ENCODE measurements around the gene ADORA2A. TPM values are rescaled to one million over a fixed set of nuclear protein-coding genes. Genes with fewer than 3 reads are reported as not detected.

The ADORA2A gene
- total and polyA plus RNA-seq, 2 of the 8 experiments (the other 6 are each of a cell fraction or from before 2014, with no cell fraction given), result 7.1 to 20.3 TPM

DNA sequence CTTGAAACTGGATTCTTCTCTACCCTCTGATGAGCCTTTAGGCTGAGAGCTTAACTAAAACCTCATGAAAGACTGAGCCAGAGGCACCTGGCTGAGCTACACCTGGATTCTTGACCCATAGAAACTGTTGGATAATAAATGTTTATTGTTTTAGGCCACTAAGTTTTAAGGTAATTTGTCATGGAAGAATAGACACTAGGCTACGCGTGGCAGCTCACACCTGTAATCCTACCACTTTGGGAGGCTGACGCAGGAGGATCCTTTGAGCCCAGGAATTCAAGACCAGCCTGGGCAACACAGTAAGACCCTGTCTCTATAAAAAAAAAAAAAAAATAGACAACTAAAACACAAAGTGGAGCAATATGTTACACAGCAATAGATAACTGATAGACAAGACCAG lies 38.6 kb downstream of the ADORA2A start:
- H3K27me3 ChIP-seq (replicated peaks in 1 of 4; ENCODE audit: control insufficient read depth in 3 of 4, extremely low read depth in 1 of 4, insufficient read depth in 3 of 4, low read length in 3 of 4), result no peaks in the 10 kb centered on the region
- no peak overlapping the region for H2BK5ac ChIP-seq (ENCODE audit: low read depth, low read length)
- no peaks in the 10 kb centered on the region for H3K23me2 ChIP-seq (ENCODE audit: low read depth, low read length)
- H3K79me1 ChIP-seq (ENCODE audit: low read depth, low read length), result no peaks in the 10 kb centered on the region
- no peak overlapping the region for H4K8ac ChIP-seq (ENCODE audit: extremely low read depth, insufficient read depth, low read length)
- H2BK120ac ChIP-seq (replicated peaks; ENCODE audit: low read depth, low read length), result no peak overlapping the region
- H3K27ac ChIP-seq (ENCODE audit: low read depth, low read length), result no peak overlapping the region
- H3K79me2 ChIP-seq (ENCODE audit: control insufficient read depth in 1 of 2, insufficient read depth in 2 of 2, low read length in 2 of 2), result no peaks in the 10 kb centered on the region
- no peak overlapping the region for H3K18ac ChIP-seq (ENCODE audit: extremely low read depth, low read length)
- no peak overlapping the region for H4K5ac ChIP-seq (ENCODE audit: insufficient read length, low read depth, low read length)
- 92% methylated on average over 3 of the region's 3 CpGs; no CpG with 5 or more reads in 1 of the 2 experiments for WGBS, 2 experiments (ENCODE audit: extremely low coverage in 1 of 2, insufficient coverage in 1 of 2, insufficient read length in 1 of 2, insufficient replicate concordance in 2 of 2, low coverage in 1 of 2, low lambda C conversion rate in 2 of 2, missing lambda C conversion rate in 1 of 2)
- H3K4ac ChIP-seq (replicated peaks; ENCODE audit: insufficient read length, low read depth, low read length), result no peak overlapping the region
- DNase-seq (ENCODE audit: low read depth in 1 of 2, low spot score in 2 of 2) (no peak), FAIRE-seq (no peak)
- H3K4me3 ChIP-seq (ENCODE audit: extremely low read depth in 1 of 4, insufficient read depth in 2 of 4, low read depth in 3 of 4, low read length in 4 of 4), result no peak overlapping the region
- H3K4me1 ChIP-seq (replicated peaks in 1 of 4; ENCODE audit: control insufficient read depth in 3 of 4, insufficient read depth in 4 of 4, low read length in 3 of 4), result peaks cover 4 to 8% (median 6%) of the 10 kb centered on the region in 4 experiments; a peak in 5 of 7 replicates
- no peak overlapping the region for H3K56ac ChIP-seq (replicated peaks; ENCODE audit: insufficient read length, low read depth, low read length)
- H2AK5ac ChIP-seq (ENCODE audit: low read depth, low read length), result no peak overlapping the region
- H3K23ac ChIP-seq (ENCODE audit: insufficient read length), result no peak overlapping the region
- H3K36me3 ChIP-seq (ENCODE audit: control insufficient read depth in 2 of 4, insufficient read depth in 4 of 4, low read length in 3 of 4), result no peaks in the 10 kb centered on the region
- H3K14ac ChIP-seq (ENCODE audit: insufficient read length), result no peak overlapping the region
- no peak overlapping the region for H2BK12ac ChIP-seq (ENCODE audit: low read depth, low read length)
- H2AFZ ChIP-seq (ENCODE audit: low read length), result no peak overlapping the region
- no peak overlapping the region for H3K9ac ChIP-seq (replicated peaks in 1 of 4; ENCODE audit: extremely low read depth in 1 of 4, low read depth in 3 of 4, low read length in 3 of 4)
- CTCF ChIA-PET (ENCODE audit: partially characterized antibody), result interaction anchor here (0.7 to 1.8 kb wide), 4 partner anchors 34 to 43 kb away, joined by 3 to 4 read pairs (median 4); no protein-coding TSS in a partner anchor
- H4K20me1 ChIP-seq (replicated peaks in 1 of 2; ENCODE audit: control insufficient read depth in 1 of 2, insufficient read depth in 2 of 2, low read length in 2 of 2), result no peaks in the 10 kb centered on the region
- H2BK20ac ChIP-seq (ENCODE audit: low read length), result no peak overlapping the region
- no peak overlapping the region; a peak in 1 of 4 replicates for H3K4me2 ChIP-seq (ENCODE audit: insufficient read depth in 1 of 2, low read depth in 2 of 2, low read length in 2 of 2)
- no peak overlapping the region for H4K91ac ChIP-seq (replicated peaks; ENCODE audit: insufficient read length, low read length)
- H2BK15ac ChIP-seq (ENCODE audit: low read length), result no peak overlapping the region
- no peaks in the 10 kb centered on the region for H3K9me3 ChIP-seq (ENCODE audit: insufficient read depth in 2 of 2, low read depth in 1 of 2, low read length in 1 of 2)
- POLR2A ChIA-PET (ENCODE audit: partially characterized antibody), result interaction anchor here (1.7 kb wide), 1 partner anchor 11 kb away, joined by 4 read pairs; no protein-coding TSS in a partner anchor
- TF ChIP-seq TEAD4 (IDR thresholded peaks at IDR 0.05; ENCODE audit: low read depth, low read length), result no peak
- TF ChIP-seq EZH2 (IDR thresholded peaks at IDR 0.05; ENCODE audit: low read depth, low read length, severe bottlenecking), result no peak
- no peak for TF ChIP-seq SP1 (IDR thresholded peaks at IDR 0.05; ENCODE audit: low read depth, low read length)
- TF ChIP-seq GABPA (IDR thresholded peaks at IDR 0.05; ENCODE audit: borderline replicate concordance, insufficient read depth, low read length), result no peak
- TF ChIP-seq BACH1 (IDR thresholded peaks at IDR 0.05; ENCODE audit: low read length), result no peak
- TF ChIP-seq KDM1A (IDR thresholded peaks at IDR 0.05; ENCODE audit: borderline replicate concordance, low read length), result no peak
- TF ChIP-seq CTBP2 (IDR thresholded peaks at IDR 0.05; ENCODE audit: borderline replicate concordance, insufficient read depth, insufficient read length, low read length), result no peak
- TF ChIP-seq SP4 (IDR thresholded peaks at IDR 0.05; ENCODE audit: low read length), result no peak
- TF ChIP-seq EP300 (IDR thresholded peaks at IDR 0.05; ENCODE audit: borderline replicate concordance in 1 of 2, low read depth in 2 of 2, low read length in 2 of 2), result no peak
- no peak for TF ChIP-seq CHD1 (IDR thresholded peaks at IDR 0.05; ENCODE audit: low read depth, low read length)
- no peak for TF ChIP-seq MAFK (IDR thresholded peaks at IDR 0.05; ENCODE audit: low read depth, low read length)
- no peak for TF ChIP-seq PHF8 (conservative IDR thresholded peaks at IDR 0.05; ENCODE audit: low read depth, low read length)
- TF ChIP-seq POLR2A (IDR thresholded peaks at IDR 0.05; ENCODE audit: control extremely low read depth in 1 of 2, low read depth in 2 of 2, low read length in 2 of 2), result no peak
- TF ChIP-seq ASH2L (IDR thresholded peaks at IDR 0.05; ENCODE audit: low read length), result no peak
- no peak for TF ChIP-seq NRF1 (IDR thresholded peaks at IDR 0.05; ENCODE audit: low read depth, low read length)
